K562 (cell line): Measurements from ENCODE around the gene WTAP. TPM values are rescaled to one million over a fixed set of nuclear protein-coding genes. Genes with fewer than 3 reads are reported as not detected.

ENCODE experiments used
- CAMTA2 ChIP-seq: fragments of 250-450 bp; sonication (Bioruptor Pico); conservative IDR thresholded peaks from 2 replicates; pipeline ENCODE4 v1.5.1; 2022
- CBX1 ChIP-seq: sonication (generic); IDR thresholded peaks from 2 replicates; pipeline ENCODE4 v1.6.1; 2016; ENCODE audit warnings: antibody characterized with exemption, low read depth, mild to moderate bottlenecking
- CREB1 ChIP-seq, 2 experiments: sonication (generic) in 1 of 2; formaldehyde crosslinking in 1 of 2; IDR thresholded peaks; 2 replicates each; pipeline versions ENCODE4 v1.6.1 to v1.8.0; 2012 to 2022; ENCODE audit warnings: inconsistent platforms in 1 of 2, mild to moderate bottlenecking in 1 of 2, missing genetic modification reagents in 1 of 2, moderate library complexity in 1 of 2
- DIDO1 ChIP-seq: fragments of 450-650 bp; IDR thresholded peaks from 2 replicates; pipeline ENCODE4 v1.6.1; 2016; ENCODE audit warnings: low read depth, missing biosample characterization, missing genetic modification characterization
- KAT7 ChIP-seq: sonication (generic); formaldehyde crosslinking; IDR thresholded peaks from 2 replicates; pipeline ENCODE4 v1.8.0; 2022; ENCODE audit warnings: missing genetic modification reagents, mild to moderate bottlenecking, borderline replicate concordance
- KDM2B ChIP-seq: fragments of 250-450 bp; sonication (Bioruptor Pico); IDR thresholded peaks from 2 replicates; pipeline ENCODE4 v1.8.0; 2021; ENCODE audit warnings: mild to moderate bottlenecking, moderate library complexity
- MBD2 ChIP-seq: sonication (generic); IDR thresholded peaks from 2 replicates; pipeline ENCODE4 v1.6.1; 2016; ENCODE audit warnings: low read depth, borderline replicate concordance
- MCM3 ChIP-seq: fragments of 450-650 bp; IDR thresholded peaks from 2 replicates; pipeline ENCODE4 v1.6.1; 2016
- MXI1 ChIP-seq: IDR thresholded peaks from 2 replicates; pipeline ENCODE4 v1.6.1; 2011; ENCODE audit warnings: low read depth, mild to moderate bottlenecking, improper control_type of control experiment, low read length
- MYBL2 ChIP-seq, 2 experiments: fragments of 450-650 bp in 1 of 2; sonication (generic) in 1 of 2; formaldehyde crosslinking in 1 of 2; IDR thresholded peaks; 2 replicates each; pipeline versions ENCODE4 v1.6.1 to v1.8.1; 2017 to 2022; ENCODE audit warnings: borderline replicate concordance in 1 of 2, inconsistent platforms in 1 of 2, low read depth in 1 of 2, mild to moderate bottlenecking in 1 of 2, missing genetic modification reagents in 1 of 2, moderate library complexity in 1 of 2
- MYC ChIP-seq, 2 experiments: fragments of 250-450 bp in 1 of 2; sonication (Bioruptor Pico) in 1 of 2; IDR thresholded peaks; 2 replicates each; pipeline versions ENCODE4 v1.5.1 to v1.6.1; 2012 to 2021; ENCODE audit warnings: low read depth in 2 of 2, borderline replicate concordance in 1 of 2, improper control_type of control experiment in 1 of 2, low read length in 1 of 2, mild to moderate bottlenecking in 1 of 2, moderate library complexity in 1 of 2
- NUFIP1 ChIP-seq: fragments of 450-650 bp; IDR thresholded peaks from 2 replicates; pipeline ENCODE4 v1.6.1; 2018; ENCODE audit not compliant: partially characterized antibody
- POLR3A ChIP-seq: IDR thresholded peaks from 2 replicates; pipeline ENCODE4 v1.6.1; 2011; ENCODE audit warnings: borderline replicate concordance, mild to moderate bottlenecking, moderate library complexity; ENCODE audit not compliant: insufficient read length, insufficient read depth; ENCODE audit errors: extremely low read depth
- SRSF3 ChIP-seq: fragments of 200-400 bp; formaldehyde crosslinking; IDR thresholded peaks from 2 replicates; pipeline ENCODE4 v1.6.1; 2016; ENCODE audit warnings: mild to moderate bottlenecking, low read length, moderate library complexity; ENCODE audit not compliant: insufficient read depth
- ZNF175 ChIP-seq: fragments of 200-800 bp; sonication (Bioruptor generic); IDR thresholded peaks from 2 replicates; pipeline ENCODE4 v1.6.1; 2016; ENCODE audit warnings: low read depth, mild to moderate bottlenecking, missing genetic modification characterization, missing compliant biosample characterization
- ZNF764 ChIP-seq: fragments of 250-450 bp; sonication (Bioruptor Pico); IDR thresholded peaks from 2 replicates; pipeline ENCODE4 v1.4.0; 2020; ENCODE audit warnings: low read depth, mild to moderate bottlenecking, moderate library complexity
- polyA plus RNA-seq, 8 experiments: library from polyadenylated mRNA; depleted of rRNA in 4 of 8; stranded (reverse) in 5 of 8; unstranded in 3 of 8; fragments of >200 nt; fragmentation: Nextera tagmentation in 2 of 8; fragmentation: Illumina TruSeq in 1 of 8; extraction: Ambion mirVana in 2 of 8; extraction: Trizol in 1 of 8; gene quantifications; 2 replicates each; pipeline versions ENCODE4 v1.2.1 to v1.2.3, GENCODE V29; 2011 to 2014; ENCODE audit warnings: inconsistent platforms in 1 of 8, missing spikeins in 1 of 8
- total RNA-seq, 7 experiments: library from RNA; depleted of rRNA in 6 of 7; stranded (reverse); fragments of >200 nt in 6 of 7; fragmentation: Illumina TruSeq in 2 of 7; extraction: Trizol in 2 of 7; gene quantifications; 2 replicates each; pipeline versions ENCODE4 v1.2.1 to v1.2.3, GENCODE V29; 2011 to 2021; ENCODE audit warnings: low replicate concordance in 1 of 7
- TF ChIP-seq, protein P1 (sequence below): sonication (generic); formaldehyde crosslinking; IDR thresholded peaks from 2 replicates; pipeline ENCODE4 v1.9.0; 2022; ENCODE audit warnings: mild to moderate bottlenecking, missing genetic modification reagents
- TF ChIP-seq, protein P2 (sequence below): conservative IDR thresholded peaks from 2 replicates; pipeline ENCODE4 v1.6.1; 2011; ENCODE audit warnings: low read depth, mild to moderate bottlenecking, low read length; ENCODE audit not compliant: control insufficient read depth
- TF ChIP-seq, protein P3 (sequence below): fragments of 200-800 bp; sonication (Bioruptor generic); IDR thresholded peaks from 2 replicates; pipeline ENCODE4 v1.6.1; 2017; ENCODE audit warnings: missing genetic modification characterization, missing compliant biosample characterization
- TF ChIP-seq, protein P4 (sequence below), 3 experiments: fragments of 200-800 bp in 1 of 3; sonication (Bioruptor generic) in 1 of 3; sonication (generic) in 1 of 3; formaldehyde crosslinking in 1 of 3; IDR thresholded peaks; 2 replicates each; pipeline versions ENCODE4 v1.6.1 to v1.8.0; 2016 to 2022; ENCODE audit warnings: mild to moderate bottlenecking in 2 of 3, missing compliant biosample characterization in 2 of 3, missing genetic modification characterization in 2 of 3, missing genetic modification reagents in 1 of 3

The WTAP gene
- total and polyA plus RNA-seq, 9 of the 15 experiments (the other 6 are each of a cell fraction or from before 2014, with no cell fraction given): 52.4 to 156 (median 110) TPM

DNA sequence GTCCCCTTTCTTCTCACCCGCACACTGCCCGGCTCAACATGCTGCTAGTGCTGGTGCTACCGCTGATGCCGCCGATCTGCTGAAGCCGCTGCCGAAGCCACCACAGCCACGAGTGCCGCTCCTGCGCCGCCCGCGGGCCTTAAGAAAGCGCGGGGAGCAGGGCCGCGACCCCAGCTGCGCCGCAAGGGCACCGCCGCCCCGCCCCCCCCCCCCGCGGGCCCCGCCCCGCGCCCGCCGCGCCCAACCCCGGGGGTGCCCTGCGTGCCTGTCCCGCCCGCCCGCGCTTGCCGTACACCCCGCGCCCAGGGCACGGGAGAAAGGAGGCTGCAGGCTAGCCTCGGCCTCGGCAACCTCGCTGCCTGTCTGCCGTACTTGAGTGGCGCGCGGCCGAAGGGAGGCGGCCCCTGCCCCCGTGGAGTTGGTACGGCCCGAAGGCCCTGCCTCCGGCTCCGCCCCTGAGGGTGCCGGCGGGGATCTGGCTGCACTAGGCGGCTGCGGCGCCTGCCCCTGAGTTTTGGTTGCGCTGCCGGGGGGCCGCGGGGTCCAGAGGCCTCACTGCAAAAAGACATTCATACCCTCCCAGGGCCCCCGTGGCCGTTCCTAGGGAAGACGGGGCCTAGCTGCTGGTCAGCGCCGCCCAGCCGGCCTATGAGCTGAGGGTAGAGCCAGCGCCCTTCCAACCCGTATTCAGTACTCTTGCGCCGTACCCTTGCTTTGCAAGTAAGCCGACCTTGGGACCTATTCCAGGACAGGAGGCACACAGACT is 34.0 kb upstream of the WTAP start, which contains the start of gene SOD2 (continued):
- TF ChIP-seq ZNF175 (CRISPR knock-in tag): no peak
- no peak for TF ChIP-seq SRSF3
- TF ChIP-seq KDM2B (CRISPR knock-in tag): no peak
- TF ChIP-seq, protein P1, sequence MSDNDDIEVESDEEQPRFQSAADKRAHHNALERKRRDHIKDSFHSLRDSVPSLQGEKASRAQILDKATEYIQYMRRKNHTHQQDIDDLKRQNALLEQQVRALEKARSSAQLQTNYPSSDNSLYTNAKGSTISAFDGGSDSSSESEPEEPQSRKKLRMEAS: no peak; the same call in 1 of the 2 replicates
- TF ChIP-seq MYBL2 (IDR thresholded peaks at IDR 0.05; ENCODE audit: low read depth): no peak
- no peak for TF ChIP-seq MYBL2 (CRISPR knock-in tag; IDR thresholded peaks at IDR 0.05; ENCODE audit: borderline replicate concordance)
- peak; percentile 23; the same call in 1 of the 2 replicates for TF ChIP-seq CREB1 (IDR thresholded peaks at IDR 0.05)
- peak; percentile 45 for TF ChIP-seq CREB1 (CRISPR knock-in tag; IDR thresholded peaks at IDR 0.05)
- no peak; the same call in 1 of the 2 replicates for TF ChIP-seq MCM3
- no peak for TF ChIP-seq DIDO1
- peak; percentile 88; the same call in 1 of the 2 replicates for TF ChIP-seq KAT7 (CRISPR knock-in tag)
- TF ChIP-seq, protein P2, sequence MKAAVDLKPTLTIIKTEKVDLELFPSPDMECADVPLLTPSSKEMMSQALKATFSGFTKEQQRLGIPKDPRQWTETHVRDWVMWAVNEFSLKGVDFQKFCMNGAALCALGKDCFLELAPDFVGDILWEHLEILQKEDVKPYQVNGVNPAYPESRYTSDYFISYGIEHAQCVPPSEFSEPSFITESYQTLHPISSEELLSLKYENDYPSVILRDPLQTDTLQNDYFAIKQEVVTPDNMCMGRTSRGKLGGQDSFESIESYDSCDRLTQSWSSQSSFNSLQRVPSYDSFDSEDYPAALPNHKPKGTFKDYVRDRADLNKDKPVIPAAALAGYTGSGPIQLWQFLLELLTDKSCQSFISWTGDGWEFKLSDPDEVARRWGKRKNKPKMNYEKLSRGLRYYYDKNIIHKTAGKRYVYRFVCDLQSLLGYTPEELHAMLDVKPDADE: peak; percentile 41
- TF ChIP-seq ZNF764 (CRISPR knock-in tag): 0 out of 2 replicates have a peak, but pooled peaks have one; percentile 45
- TF ChIP-seq, protein P3, sequence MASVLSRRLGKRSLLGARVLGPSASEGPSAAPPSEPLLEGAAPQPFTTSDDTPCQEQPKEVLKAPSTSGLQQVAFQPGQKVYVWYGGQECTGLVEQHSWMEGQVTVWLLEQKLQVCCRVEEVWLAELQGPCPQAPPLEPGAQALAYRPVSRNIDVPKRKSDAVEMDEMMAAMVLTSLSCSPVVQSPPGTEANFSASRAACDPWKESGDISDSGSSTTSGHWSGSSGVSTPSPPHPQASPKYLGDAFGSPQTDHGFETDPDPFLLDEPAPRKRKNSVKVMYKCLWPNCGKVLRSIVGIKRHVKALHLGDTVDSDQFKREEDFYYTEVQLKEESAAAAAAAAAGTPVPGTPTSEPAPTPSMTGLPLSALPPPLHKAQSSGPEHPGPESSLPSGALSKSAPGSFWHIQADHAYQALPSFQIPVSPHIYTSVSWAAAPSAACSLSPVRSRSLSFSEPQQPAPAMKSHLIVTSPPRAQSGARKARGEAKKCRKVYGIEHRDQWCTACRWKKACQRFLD (CRISPR knock-in tag): peak; percentile 86
- 0 out of 2 replicates have a peak, but pooled peaks have one; percentile 42 for TF ChIP-seq MXI1
- TF ChIP-seq MYC (IDR thresholded peaks at IDR 0.05; ENCODE audit: low read depth, low read length): peak; percentile 61
- peak; percentile 72; the same call in 1 of the 2 replicates for TF ChIP-seq MYC (CRISPR knock-in tag; IDR thresholded peaks at IDR 0.05; ENCODE audit: borderline replicate concordance, low read depth)
- TF ChIP-seq MBD2: peak; percentile 94
- TF ChIP-seq CBX1: peak; percentile 85
- no peak for TF ChIP-seq CAMTA2 (CRISPR knock-in tag)
- TF ChIP-seq POLR3A: no peak
- TF ChIP-seq NUFIP1: peak; percentile 87
- TF ChIP-seq, protein P4, sequence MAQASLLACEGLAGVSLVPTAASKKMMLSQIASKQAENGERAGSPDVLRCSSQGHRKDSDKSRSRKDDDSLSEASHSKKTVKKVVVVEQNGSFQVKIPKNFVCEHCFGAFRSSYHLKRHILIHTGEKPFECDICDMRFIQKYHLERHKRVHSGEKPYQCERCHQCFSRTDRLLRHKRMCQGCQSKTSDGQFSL (CRISPR knock-in tag; IDR thresholded peaks at IDR 0.05): peak; percentile 90
- TF ChIP-seq, protein P4 (tag; IDR thresholded peaks at IDR 0.05): peak in 1 of 2 experiments; percentile 92; a peak in 2 of 4 replicates
